GM19463 (cell line): ENCODE results near the gene NPR2.

Source experiments
- ATAC-seq: cut with Tn5 transposase; IDR thresholded peaks from one replicate; pipeline ENCODE4 v1.9.1; 2021; ENCODE audit warnings: mild to moderate bottlenecking, moderate library complexity; ENCODE audit not compliant: unreplicated experiment

NPR2 gene

GRCh38 chr9:35829084-35829763 lies 37.8 kb downstream of the NPR2 start, which contains the start of gene TMEM8B:
Gene TMEM8B, plus strand, starts transcription at chr9:35829228. Its CDS starts 220 bp downstream, at chr9:35829448.
- peak; percentile 74 for ATAC-seq

- no peak for ATAC-seq
These were observed 38.3 kb downstream of the NPR2 start for GRCh38 chr9:35829764-35830096.

GRCh38 chr9:35831040-35831439 lies 39.6 kb downstream of the NPR2 start:
- ATAC-seq = no peak

- ATAC-seq = no peak
These were observed 41.4 kb downstream of the NPR2 start for GRCh38 chr9:35832814-35833213.

GRCh38 chr9:35834260-35835215 lies 43.1 kb downstream of the NPR2 start:
- no peak for ATAC-seq

GRCh38 chr9:35835216-35835632 lies 43.8 kb downstream of the NPR2 start:
- no peak for ATAC-seq

- ATAC-seq = no peak
These were observed 44.4 kb downstream of the NPR2 start for GRCh38 chr9:35835766-35836165.

- ATAC-seq = no peak
These were observed 45.2 kb downstream of the NPR2 start for GRCh38 chr9:35836595-35836994.

- no peak for ATAC-seq
These were observed 48.5 kb downstream of the NPR2 start for GRCh38 chr9:35839926-35840325.

GRCh38 chr9:35840881-35841644 lies 49.7 kb downstream of the NPR2 start:
- no peak for ATAC-seq

GRCh38 chr9:35841645-35841900 lies 50.2 kb downstream of the NPR2 start:
- no peak for ATAC-seq

- ATAC-seq = no peak
These were observed 50.8 kb downstream of the NPR2 start for GRCh38 chr9:35842020-35842745.

GRCh38 chr9:35842795-35843194 lies 51.4 kb downstream of the NPR2 start:
- ATAC-seq = peak; percentile 83

GRCh38 chr9:35844628-35845270 lies 53.4 kb downstream of the NPR2 start:
- no peak for ATAC-seq

- ATAC-seq = no peak
These were observed 54.7 kb downstream of the NPR2 start for GRCh38 chr9:35845824-35846771.

GRCh38 chr9:35847792-35848572 lies 56.6 kb downstream of the NPR2 start:
- ATAC-seq = peak; percentile 95

- ATAC-seq = no peak
These were observed 61.0 kb downstream of the NPR2 start for GRCh38 chr9:35852267-35852815.
